ENCODE data around the gene ZCCHC14.
"Not testable (repeated sequence)": the region's sequence is repeated elsewhere in the genome, so short reads cannot be mapped to it uniquely, and the experiment has no call there.

ZCCHC14 gene

GRCh38 chr16:87477209-87477981 is 15.4 kb downstream of the ZCCHC14 start:
- not testable (repeated sequence) for DNase-seq (ENCODE audit: low spot score)

- no peak for DNase-seq (ENCODE audit: low spot score)
Measured at GRCh38 chr16:87474566-87474996, 18.2 kb downstream of the ZCCHC14 start.

GRCh38 chr16:87474017-87474416 is 18.8 kb downstream of the ZCCHC14 start:
- DNase-seq (ENCODE audit: low spot score) = no peak

- no peak for DNase-seq (ENCODE audit: low spot score)
Measured at GRCh38 chr16:87472935-87473334, 19.9 kb downstream of the ZCCHC14 start.

GRCh38 chr16:87472142-87472778 is 20.6 kb downstream of the ZCCHC14 start:
- no peak for DNase-seq (ENCODE audit: low spot score)

DNA sequence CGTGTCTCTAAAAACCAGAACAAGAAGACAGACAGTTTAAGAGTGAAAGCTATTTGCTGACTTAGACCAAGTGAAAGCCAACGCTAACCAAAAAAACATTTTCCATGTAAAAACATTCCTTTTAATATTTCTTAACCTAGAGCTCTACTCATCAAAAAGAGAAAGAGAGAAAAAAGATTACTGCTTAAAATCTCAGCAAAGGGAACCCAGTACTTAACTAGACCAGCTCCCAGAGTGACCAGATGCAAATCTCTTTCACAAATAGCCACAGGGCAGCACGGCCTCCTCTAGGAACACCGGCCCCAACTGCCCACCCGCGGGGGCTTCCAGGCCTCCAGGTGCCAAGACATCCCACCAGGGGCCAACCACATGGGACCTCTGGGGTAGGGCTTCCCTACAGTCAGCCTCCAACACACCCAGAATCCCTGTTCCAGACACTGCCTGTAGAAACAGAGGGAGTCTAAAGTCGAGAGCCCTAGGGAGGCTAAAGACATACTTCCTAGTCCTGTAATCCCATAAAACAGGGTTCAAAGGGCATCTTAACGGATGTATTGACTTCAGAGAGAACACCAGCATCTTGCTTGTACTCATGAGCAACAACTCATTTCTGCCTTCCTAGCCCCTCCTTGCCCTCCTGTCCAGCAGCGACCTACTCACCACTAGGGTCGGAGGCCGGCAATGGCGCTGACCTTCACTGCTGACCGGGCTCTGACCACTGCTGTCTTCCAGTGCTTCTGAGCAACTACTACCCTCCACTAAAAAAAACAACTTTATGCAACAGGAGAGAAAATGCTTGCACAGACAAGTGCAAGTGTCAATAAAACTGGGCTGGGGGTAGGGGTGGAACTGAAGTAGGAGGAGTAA is 21.3 kb downstream of the ZCCHC14 start:
- DNase-seq (ENCODE audit: low spot score) = no peak

- DNase-seq (ENCODE audit: low spot score) = no peak
Measured at GRCh38 chr16:87470332-87470731, 22.5 kb downstream of the ZCCHC14 start.

GRCh38 chr16:87469169-87469568 is 23.7 kb downstream of the ZCCHC14 start:
- no peak for DNase-seq (ENCODE audit: low spot score)

DNA sequence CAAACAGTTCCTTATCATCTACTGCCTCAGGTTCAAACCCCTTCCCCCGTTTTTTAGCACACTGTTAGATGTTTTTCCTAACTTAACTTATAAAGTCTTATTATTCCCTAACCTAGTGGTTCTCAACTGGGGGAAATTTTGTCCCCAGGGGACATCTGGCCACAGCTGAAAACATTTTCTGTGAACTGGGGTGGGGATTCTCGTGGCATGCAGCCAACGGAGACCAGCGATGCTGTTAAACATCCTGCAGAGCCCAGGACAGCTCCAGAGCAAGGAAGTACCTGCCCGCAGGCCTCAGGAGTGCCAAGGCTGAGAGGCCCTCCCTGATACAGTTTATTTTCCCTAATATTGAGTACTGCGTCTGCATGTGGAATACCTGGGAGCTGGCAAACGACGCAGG is 24.3 kb downstream of the ZCCHC14 start:
- no peak for DNase-seq (ENCODE audit: low spot score)

- DNase-seq (ENCODE audit: low spot score) = no peak
Measured at GRCh38 chr16:87466975-87467501, 25.8 kb downstream of the ZCCHC14 start.

- DNase-seq (ENCODE audit: low spot score) = no peak
Measured at GRCh38 chr16:87465879-87466278, 26.9 kb downstream of the ZCCHC14 start.

DNA sequence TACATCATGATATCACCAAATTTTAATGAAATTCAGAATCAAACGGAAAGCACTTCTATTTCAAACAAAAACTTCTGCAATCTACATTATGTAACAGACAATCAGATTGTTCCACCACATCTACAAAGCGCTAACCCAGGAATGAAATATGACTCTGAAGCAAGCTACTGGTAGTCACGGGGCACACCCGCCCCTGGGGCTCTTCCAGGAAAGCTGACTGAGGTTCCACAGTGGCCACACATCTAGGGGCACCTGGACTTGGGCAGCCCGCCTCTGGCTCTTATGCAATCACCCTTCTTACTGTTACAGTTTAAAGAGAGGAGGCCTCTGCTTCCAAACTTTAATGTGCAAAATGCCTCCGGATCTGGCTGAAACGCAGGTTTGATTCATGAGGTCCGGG is 27.5 kb downstream of the ZCCHC14 start:
- DNase-seq (ENCODE audit: low spot score) = no peak

DNA sequence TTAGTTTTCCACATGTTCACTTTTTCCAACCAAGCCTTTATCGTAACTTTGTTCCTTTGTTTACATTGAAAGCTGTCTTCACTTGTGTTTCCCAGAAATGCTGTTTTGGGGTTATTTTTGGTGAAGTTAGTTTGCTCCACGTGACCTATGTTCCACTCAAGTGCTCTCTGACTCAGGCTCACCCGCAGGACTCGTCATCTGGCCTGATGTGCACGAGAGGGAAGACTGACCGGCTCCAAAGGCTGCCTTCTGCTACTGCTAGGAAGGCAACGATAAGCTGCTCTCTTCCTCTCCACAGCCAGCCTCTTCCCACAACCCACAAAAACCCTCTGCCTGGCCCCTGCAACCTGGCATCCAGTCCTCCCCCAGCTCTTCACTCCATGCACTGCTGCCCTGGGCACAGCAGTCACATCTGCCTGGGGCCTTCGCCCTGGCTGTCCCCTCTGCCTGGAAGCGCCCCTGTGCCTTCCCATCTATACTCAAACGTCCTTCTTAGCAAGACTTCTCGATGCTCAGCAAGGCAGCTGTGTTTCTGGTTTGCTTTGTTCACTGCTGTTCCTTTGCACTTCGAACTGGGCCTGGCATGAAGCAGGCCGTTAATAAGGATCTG is 28.0 kb downstream of the ZCCHC14 start:
- no peak for DNase-seq (ENCODE audit: low spot score)

- no peak for DNase-seq (ENCODE audit: low spot score)
Measured at GRCh38 chr16:87463722-87464690, 28.8 kb downstream of the ZCCHC14 start.

- peak; percentile 31 for DNase-seq (ENCODE audit: low spot score)
Measured at GRCh38 chr16:87461466-87461991, 31.3 kb downstream of the ZCCHC14 start.

- no peak for DNase-seq (ENCODE audit: low spot score)
Measured at GRCh38 chr16:87460936-87461335, 31.9 kb downstream of the ZCCHC14 start.

DNA sequence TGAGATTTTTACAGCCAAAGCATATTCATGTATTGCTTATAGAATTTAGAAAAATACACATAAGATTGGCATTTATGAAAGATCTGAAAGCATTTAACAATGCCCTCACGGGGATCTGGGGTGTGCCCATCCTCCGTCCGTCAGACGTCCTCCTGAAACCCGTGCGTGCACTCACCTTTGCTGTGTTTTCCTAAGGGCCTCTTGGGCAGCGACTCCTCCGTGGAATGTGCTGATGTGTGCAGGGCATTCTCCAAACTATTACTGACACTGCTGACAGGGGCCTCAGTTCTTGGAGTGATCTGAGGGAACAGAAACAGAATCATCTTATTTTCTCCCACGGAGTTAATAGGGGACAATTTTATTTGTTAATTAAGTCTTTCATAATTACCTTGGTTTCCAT is 33.0 kb downstream of the ZCCHC14 start:
- no peak for DNase-seq (ENCODE audit: low spot score)

GRCh38 chr16:87459027-87459426 is 33.8 kb downstream of the ZCCHC14 start:
- DNase-seq (ENCODE audit: low spot score) = no peak

- DNase-seq (ENCODE audit: low spot score) = no peak
Measured at GRCh38 chr16:87458424-87458915, 34.4 kb downstream of the ZCCHC14 start.

DNA sequence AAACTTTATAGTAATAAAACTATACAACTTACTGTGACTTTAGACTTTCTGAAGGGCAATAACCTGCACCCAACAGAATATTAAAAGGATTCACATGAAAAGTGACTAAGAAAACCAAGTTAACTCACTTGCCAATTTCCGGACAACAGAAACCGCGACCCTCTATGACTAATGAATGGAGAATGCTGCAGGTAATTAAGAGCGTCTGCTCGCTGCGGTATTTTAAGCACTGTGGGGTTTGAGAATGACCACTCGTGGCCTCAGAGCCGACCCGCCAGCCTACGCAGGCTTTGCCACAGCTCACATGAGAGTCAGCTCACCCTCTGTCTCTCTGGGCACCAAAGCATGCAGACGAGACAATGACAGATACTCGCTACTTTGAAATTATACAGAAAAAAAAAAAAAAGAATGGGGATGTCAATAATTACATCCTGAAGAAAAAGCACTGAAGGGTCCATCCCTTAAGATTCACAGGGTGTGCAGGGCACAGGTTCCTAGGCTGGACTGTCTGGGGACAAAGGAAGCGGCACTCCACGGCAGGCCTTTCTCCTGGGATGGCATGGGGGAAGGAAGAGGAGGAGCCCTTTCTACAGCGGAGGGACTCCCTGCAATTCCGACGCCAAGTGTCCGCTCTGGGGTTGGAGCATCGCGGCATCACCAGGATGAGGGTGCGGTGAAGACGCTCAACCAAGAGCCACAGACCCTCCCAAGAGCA is 35.0 kb downstream of the ZCCHC14 start:
- no peak for DNase-seq (ENCODE audit: low spot score)

Data from hematopoietic multipotent progenitor cell treated with erythropoietin and hydrocortisone succinate and interleukin-3 and kit ligand, for 17 days (in vitro differentiated cells).